A549 (cell line): ENCODE data around the gene PELI3. TPM values are rescaled to one million over a fixed set of nuclear protein-coding genes. Genes with fewer than 3 reads are reported as not detected.
A peak's percentile ranks its signal among the peaks of the same experiment; 100 is the strongest.
"Not testable (repeated sequence)": the region's sequence is repeated elsewhere in the genome, so short reads cannot be mapped to it uniquely, and the experiment has no call there.

Experiments used
- ATAC-seq, 2 experiments: fragments of 200-7000 bp in 1 of 2; fragments of >200 bp in 1 of 2; cut with Nextera tagmentation in 1 of 2; cut with Tn5 transposase in 1 of 2; 3 replicates each; pipeline versions ENCODE4 v1.8.0 to v1.9.1; 2018 to 2020; ENCODE audit warnings: mild to moderate bottlenecking in 1 of 2, moderate library complexity in 1 of 2
- CTCF ChIA-PET: fragments of 300-600 bp; sonication (Branson Sonifier 250); formaldehyde crosslinking; extraction: SDS; loops from one replicate; lab custom pipeline; 2021; ENCODE audit warnings: antibody characterized with exemption, inconsistent platforms; lab: Yijun Ruan, JAX
- POLR2A ChIA-PET: fragments of 350-600 bp; formaldehyde crosslinking; extraction: SDS; loops from one replicate; lab custom pipeline; 2021; ENCODE audit warnings: antibody characterized with exemption, inconsistent platforms; lab: Yijun Ruan, JAX
- DNase-seq, 2 experiments: peaks; one replicate each; pipeline versions ENCODE4 v3.0.0 to v3.0.0-alpha.2; 2011 to 2016; ENCODE audit warnings: low read depth in 1 of 2, low spot score in 1 of 2
- FAIRE-seq: peaks from 2 replicates; lab custom pipeline; 2011; peaks lifted over from hg19 to GRCh38; lab: Jason Lieb, UNC
- H3K27ac ChIP-seq, 2 experiments: fragments of >200 bp; sonication (Bioruptor Twin); formaldehyde crosslinking; 3 replicates each; pipeline ENCODE4 v1.5.1; 2016 to 2017
- H3K4me1 ChIP-seq: fragments of >200 bp; sonication (Bioruptor Twin); formaldehyde crosslinking; 3 replicates; pipeline ENCODE4 v1.6.1; 2016
- H3K4me2 ChIP-seq: fragments of >200 bp; sonication (Bioruptor Twin); formaldehyde crosslinking; 3 replicates; pipeline ENCODE4 v1.6.1; 2016
- H3K4me3 ChIP-seq: fragments of >200 bp; sonication (Bioruptor Twin); formaldehyde crosslinking; 3 replicates; pipeline ENCODE4 v1.5.1; 2016
- H3K9me3 ChIP-seq: fragments of >200 bp; sonication (Bioruptor Twin); formaldehyde crosslinking; 3 replicates; pipeline ENCODE4 v1.6.1; 2016
- CBX2 ChIP-seq: fragments of 200-600 bp; sonication (generic); IDR thresholded peaks from 2 replicates; pipeline ENCODE4 v1.6.1; 2016; ENCODE audit warnings: low read depth, mild to moderate bottlenecking, borderline replicate concordance
- CTCF ChIP-seq: fragments of >200 bp; sonication (Bioruptor Twin); formaldehyde crosslinking; IDR thresholded peaks from 3 replicates; pipeline ENCODE4 v1.5.1; 2016
- E2F6 ChIP-seq: IDR thresholded peaks from 2 replicates; pipeline ENCODE4 v1.6.1; 2012; ENCODE audit warnings: low read depth, borderline replicate concordance
- EHF ChIP-seq: fragments of 250-450 bp; sonication (Bioruptor Pico); IDR thresholded peaks from 2 replicates; pipeline ENCODE4 v1.5.0; 2020; ENCODE audit warnings: mild to moderate bottlenecking
- FOSB ChIP-seq: fragments of 250-450 bp; sonication (Bioruptor Pico); IDR thresholded peaks from 2 replicates; pipeline ENCODE4 v1.5.0; 2020; ENCODE audit warnings: mild to moderate bottlenecking, moderate library complexity
- HEYL ChIP-seq: fragments of 250-450 bp; sonication (Bioruptor Pico); IDR thresholded peaks from 2 replicates; pipeline ENCODE4 v1.8.0; 2021; ENCODE audit warnings: mild to moderate bottlenecking, moderate library complexity
- HMGXB4 ChIP-seq: fragments of 250-450 bp; sonication (Bioruptor Pico); IDR thresholded peaks from 2 replicates; pipeline ENCODE4 v1.5.0; 2021; ENCODE audit warnings: mild to moderate bottlenecking, moderate library complexity, borderline replicate concordance
- HOXB13 ChIP-seq: fragments of 250-450 bp; sonication (Bioruptor Pico); IDR thresholded peaks from 2 replicates; pipeline ENCODE4 v1.5.0; 2020; ENCODE audit warnings: low read depth, mild to moderate bottlenecking, moderate library complexity
- HOXB5 ChIP-seq: fragments of 250-450 bp; sonication (Bioruptor Pico); IDR thresholded peaks from 2 replicates; pipeline ENCODE4 v1.5.0; 2020; ENCODE audit warnings: mild to moderate bottlenecking, moderate library complexity
- MAX ChIP-seq: IDR thresholded peaks from 2 replicates; pipeline ENCODE4 v1.6.1; 2012
- POLR2A ChIP-seq: IDR thresholded peaks from 2 replicates; pipeline ENCODE4 v1.6.1; 2012; ENCODE audit warnings: mild to moderate bottlenecking, low read length
- POLR2AphosphoS2 ChIP-seq: conservative IDR thresholded peaks from 2 replicates; pipeline ENCODE4 v1.6.1; 2012; ENCODE audit warnings: low read length, improper control_type of control experiment, inconsistent platforms
- RAD21 ChIP-seq, 2 experiments: fragments of >200 bp in 1 of 2; sonication (Bioruptor Twin) in 1 of 2; formaldehyde crosslinking in 1 of 2; IDR thresholded peaks in 1 of 2; conservative IDR thresholded peaks in 1 of 2; 2 replicates in 1 of 2; 3 replicates in 1 of 2; pipeline ENCODE4 v1.6.1; 2012 to 2018; ENCODE audit warnings: inconsistent platforms in 1 of 2
- RNF2 ChIP-seq: fragments of 200-600 bp; sonication (generic); IDR thresholded peaks from 2 replicates; pipeline ENCODE4 v1.6.1; 2016; ENCODE audit warnings: low read depth, mild to moderate bottlenecking, antibody characterized with exemption, moderate library complexity, borderline replicate concordance
- SMC3 ChIP-seq: fragments of >200 bp; sonication (Bioruptor Twin); formaldehyde crosslinking; IDR thresholded peaks from 3 replicates; pipeline ENCODE4 v1.6.1; 2018; ENCODE audit warnings: inconsistent platforms
- ZNF302 ChIP-seq: fragments of 250-450 bp; sonication (Bioruptor Pico); IDR thresholded peaks from 2 replicates; pipeline ENCODE4 v1.9.0; 2021; ENCODE audit warnings: inconsistent platforms, mild to moderate bottlenecking, moderate library complexity
- WGBS: methylation state at CpG from one replicate; pipeline ENCODE4 v1.1.6; 2017; ENCODE audit errors: missing lambda C conversion rate; 5-methylcytosine and 5-hydroxymethylcytosine counted together
- polyA plus RNA-seq, 4 experiments: library from polyadenylated mRNA; depleted of rRNA in 3 of 4; stranded (reverse); fragments of >200 nt; fragmentation: RNase III in 1 of 4; extraction: RNeasy Plus Mini Kit Qiagen cat#74134 plus additional on column Dnase treatment in 1 of 4; gene quantifications; 2 replicates in 3 of 4; 3 replicates in 1 of 4; pipeline ENCODE4 v1.2.3, GENCODE V29; 2011 to 2017

The PELI3 gene
- polyA plus RNA-seq, 2 of the 4 experiments (the other 2 are of a cell fraction): 2.3 to 5.7 TPM

- ATAC-seq: peak; percentile 94 to 96
- WGBS: 23% methylated on average over 9 of the region's 9 CpGs
- POLR2A ChIA-PET: interaction anchor here (0.7 kb wide), 1 partner anchor 12 kb away, joined by 3 read pairs; no protein-coding TSS in a partner anchor
- H3K27ac ChIP-seq: no peak overlapping the region
- H3K9me3 ChIP-seq: no peaks in the 10 kb centered on the region
- peak; percentile 79 to 87 for TF ChIP-seq RAD21 (conservative IDR thresholded peaks at IDR 0.05 in 1 of 2, IDR thresholded peaks at IDR 0.05 in 1 of 2)
- TF ChIP-seq HEYL (CRISPR knock-in tag): no peak
- no peak for TF ChIP-seq HOXB13 (CRISPR knock-in tag)
- TF ChIP-seq CTCF: peak; percentile 87
- no peak for TF ChIP-seq HOXB5 (CRISPR knock-in tag)
- 0 out of 2 replicates have a peak, but pooled peaks have one; percentile 16 for TF ChIP-seq MAX
- peak; percentile 82 for TF ChIP-seq SMC3
- TF ChIP-seq, all 56 proteins: peak for 4
- H3K4me2 ChIP-seq: no peak overlapping the region
- DNase-seq (peak; percentile 72 to 75), FAIRE-seq (no peak)
- no peaks in the 10 kb centered on the region for H3K4me1 ChIP-seq
- CTCF ChIA-PET: interaction anchor here (0.6 to 57.7 kb wide), 19 partner anchors 12 to 257 kb away, joined by 3 to 1614 read pairs (median 3); partner anchors contain the start of genes BBS1, DPP3, MRPL11 and NPAS4
- no peak overlapping the region for H3K4me3 ChIP-seq
These were observed 36.6 kb upstream of the PELI3 start for GRCh38 chr11:66429983-66430602.

- POLR2A ChIA-PET, H3K4me1 ChIP-seq, H3K9me3 ChIP-seq, DNase-seq, H3K4me2 ChIP-seq, H3K4me3 ChIP-seq, ATAC-seq, H3K27ac ChIP-seq, FAIRE-seq: not testable (repeated sequence)
- CTCF ChIA-PET: interaction anchor here (0.8 to 57.7 kb wide), 9 partner anchors 13 to 256 kb away, joined by 3 to 1614 read pairs (median 3); partner anchors contain the start of genes DPP3, MRPL11 and NPAS4
These were observed 35.4 kb upstream of the PELI3 start for GRCh38 chr11:66431287-66431686.

- FAIRE-seq, H3K4me1 ChIP-seq, H3K4me3 ChIP-seq, H3K4me2 ChIP-seq, POLR2A ChIA-PET, H3K27ac ChIP-seq, ATAC-seq, DNase-seq, H3K9me3 ChIP-seq: not testable (repeated sequence)
- WGBS: 82% methylated on average over 8 of the region's 8 CpGs
- CTCF ChIA-PET: interaction anchor here (0.7 to 48.5 kb wide), 3 partner anchors 10 to 426 kb away, joined by 3 to 1614 read pairs (median 3); partner anchors contain the start of gene NPAS4
These were observed 34.8 kb upstream of the PELI3 start for GRCh38 chr11:66431871-66432329.

- DNase-seq (no peak), ATAC-seq (no peak), FAIRE-seq (no peak)
- ChIA-PET POLR2A (no interaction called here), CTCF (interaction anchor here (0.7 to 48.5 kb wide), 2 partner anchors 9 to 30 kb away, joined by 3 to 1614 read pairs; partner anchors contain the start of gene NPAS4)
- Histone ChIP-seq H3K4me1 (peaks cover 2% of the 10 kb centered on the region; the same call in 2 of the 3 replicates), H3K4me3 (no peak overlapping the region), H3K9me3 (no peaks in the 10 kb centered on the region), H3K4me2 (no peak overlapping the region), H3K27ac (no peak overlapping the region)
- TF ChIP-seq POLR2AphosphoS2 (no peak), ZNF302 (CRISPR knock-in tag) (no peak), POLR2A (no peak), E2F6 (no peak), CBX2 (no peak), HMGXB4 (CRISPR knock-in tag) (no peak), EHF (CRISPR knock-in tag) (no peak), RNF2 (no peak), FOSB (CRISPR knock-in tag) (no peak)
- 91% methylated on average over 7 of the region's 7 CpGs for WGBS
These were observed 34.1 kb upstream of the PELI3 start for GRCh38 chr11:66432597-66432996.
